ENCODE results near the gene SMIM1.

Gene SMIM1

DNA sequence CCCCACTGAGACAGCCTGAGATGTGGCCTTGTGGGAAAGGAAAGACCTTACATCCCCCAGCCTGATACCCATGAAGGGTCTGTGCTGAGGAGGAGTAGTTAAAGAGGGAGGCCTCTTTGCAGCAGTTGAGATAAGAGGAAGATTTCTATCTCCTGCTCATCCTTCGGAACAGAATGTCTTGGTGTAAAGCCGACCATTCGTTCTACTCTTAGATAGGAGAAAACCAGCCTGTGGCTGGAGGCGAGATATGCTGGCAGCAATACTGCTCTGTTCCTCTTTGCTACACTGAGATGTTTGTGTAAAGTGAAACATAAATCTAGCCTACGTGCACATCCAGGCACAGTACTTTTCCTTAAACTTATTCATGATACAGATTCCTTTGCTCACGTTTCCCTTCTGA lies 21.8 kb upstream of the SMIM1 start:
- no peak for DNase-seq (ENCODE audit: low spot score)
- TF ChIP-seq, protein P1, sequence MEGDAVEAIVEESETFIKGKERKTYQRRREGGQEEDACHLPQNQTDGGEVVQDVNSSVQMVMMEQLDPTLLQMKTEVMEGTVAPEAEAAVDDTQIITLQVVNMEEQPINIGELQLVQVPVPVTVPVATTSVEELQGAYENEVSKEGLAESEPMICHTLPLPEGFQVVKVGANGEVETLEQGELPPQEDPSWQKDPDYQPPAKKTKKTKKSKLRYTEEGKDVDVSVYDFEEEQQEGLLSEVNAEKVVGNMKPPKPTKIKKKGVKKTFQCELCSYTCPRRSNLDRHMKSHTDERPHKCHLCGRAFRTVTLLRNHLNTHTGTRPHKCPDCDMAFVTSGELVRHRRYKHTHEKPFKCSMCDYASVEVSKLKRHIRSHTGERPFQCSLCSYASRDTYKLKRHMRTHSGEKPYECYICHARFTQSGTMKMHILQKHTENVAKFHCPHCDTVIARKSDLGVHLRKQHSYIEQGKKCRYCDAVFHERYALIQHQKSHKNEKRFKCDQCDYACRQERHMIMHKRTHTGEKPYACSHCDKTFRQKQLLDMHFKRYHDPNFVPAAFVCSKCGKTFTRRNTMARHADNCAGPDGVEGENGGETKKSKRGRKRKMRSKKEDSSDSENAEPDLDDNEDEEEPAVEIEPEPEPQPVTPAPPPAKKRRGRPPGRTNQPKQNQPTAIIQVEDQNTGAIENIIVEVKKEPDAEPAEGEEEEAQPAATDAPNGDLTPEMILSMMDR (IDR thresholded peaks at IDR 0.05; ENCODE audit: extremely low read depth, missing control alignments): no peak

GRCh38 chr1:3752400-3752945 lies 20.1 kb upstream of the SMIM1 start, which contains the start of gene CCDC27:
CCDC27 (plus strand) TSS chr1:3752450; CDS start chr1:3752482, 32 bp downstream.
- no peak for DNase-seq (ENCODE audit: low spot score)
- TF ChIP-seq, protein P1 (IDR thresholded peaks at IDR 0.05; ENCODE audit: extremely low read depth, missing control alignments): no peak

DNA sequence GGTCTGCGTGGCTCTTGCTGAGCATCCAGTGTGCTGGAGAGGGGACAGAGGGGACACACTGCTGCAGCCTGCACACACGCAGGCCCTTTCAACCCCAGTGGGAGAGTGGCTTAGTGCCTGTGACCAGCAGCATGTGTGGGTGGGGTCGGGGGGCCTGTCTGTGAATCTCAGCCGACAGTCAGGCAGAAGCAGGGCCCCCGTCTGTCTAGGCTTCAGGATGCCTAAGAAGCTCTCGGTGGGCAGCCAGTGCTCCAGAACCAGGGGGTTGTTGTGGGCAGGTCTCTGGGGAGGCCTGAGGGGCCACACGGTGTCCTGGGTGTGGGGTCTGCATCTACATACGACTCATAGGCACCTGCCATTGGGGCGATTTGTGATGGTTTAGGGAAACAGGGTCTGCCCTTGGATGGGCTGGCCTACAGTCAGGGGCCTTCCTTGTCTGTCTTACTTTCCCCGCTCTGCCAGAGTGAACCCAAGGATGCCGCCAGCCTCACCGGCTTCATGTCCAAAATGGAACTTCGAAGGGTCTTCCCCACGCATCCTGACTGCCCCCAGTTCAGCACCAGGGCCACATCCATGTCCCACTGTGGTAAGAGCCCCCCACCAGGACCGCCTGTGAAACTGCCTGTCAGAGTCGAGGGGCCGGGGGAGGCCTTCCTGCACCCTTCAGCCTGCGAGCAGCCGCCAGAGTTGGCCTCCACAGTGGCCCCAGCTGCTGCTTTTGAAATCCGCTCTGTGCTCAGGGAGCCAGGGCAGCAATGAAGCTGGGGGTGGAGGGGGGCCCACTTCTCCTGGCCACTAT lies 18.7 kb upstream of the SMIM1 start:
- TF ChIP-seq, protein P1 (IDR thresholded peaks at IDR 0.05; ENCODE audit: extremely low read depth, missing control alignments): no peak
- DNase-seq (ENCODE audit: low spot score): no peak

GRCh38 chr1:3756394-3756793 lies 16.2 kb upstream of the SMIM1 start:
- TF ChIP-seq, protein P1 (IDR thresholded peaks at IDR 0.05; ENCODE audit: extremely low read depth, missing control alignments): no peak
- no peak for DNase-seq (ENCODE audit: low spot score)

- TF ChIP-seq, protein P1 (IDR thresholded peaks at IDR 0.05; ENCODE audit: extremely low read depth, missing control alignments): no peak
- no peak for DNase-seq (ENCODE audit: low spot score)
Measured at GRCh38 chr1:3759164-3759563, 13.4 kb upstream of the SMIM1 start.

- TF ChIP-seq, protein P1 (IDR thresholded peaks at IDR 0.05; ENCODE audit: extremely low read depth, missing control alignments): no peak
- DNase-seq (ENCODE audit: low spot score): no peak
Measured at GRCh38 chr1:3759796-3760195, 12.8 kb upstream of the SMIM1 start.

- DNase-seq (ENCODE audit: low spot score): no peak
- TF ChIP-seq, protein P1 (IDR thresholded peaks at IDR 0.05; ENCODE audit: extremely low read depth, missing control alignments): no peak
Measured at GRCh38 chr1:3761296-3762010, 11.1 kb upstream of the SMIM1 start.

Data from GM20000 (cell line).